GM18511 (cell line): ENCODE measurements around the gene DUSP21.
"Not testable (repeated sequence)": the region's sequence is repeated elsewhere in the genome, so short reads cannot be mapped to it uniquely, and the experiment has no call there.

Experiments
- ATAC-seq: cut with Tn5 transposase; IDR thresholded peaks from one replicate; pipeline ENCODE4 v1.9.1; 2021; ENCODE audit warnings: mild to moderate bottlenecking, moderate library complexity; ENCODE audit not compliant: unreplicated experiment

The DUSP21 gene

GRCh38 chrX:44843753-44844152 lies at the start of gene DUSP21:
Gene DUSP21, plus strand, starts transcription at chrX:44844021. Its CDS starts 112 bp downstream, at chrX:44844133.
- ATAC-seq, result no peak

- ATAC-seq, result no peak
These were observed 47.8 kb upstream of the DUSP21 start for GRCh38 chrX:44795945-44796450.

DNA sequence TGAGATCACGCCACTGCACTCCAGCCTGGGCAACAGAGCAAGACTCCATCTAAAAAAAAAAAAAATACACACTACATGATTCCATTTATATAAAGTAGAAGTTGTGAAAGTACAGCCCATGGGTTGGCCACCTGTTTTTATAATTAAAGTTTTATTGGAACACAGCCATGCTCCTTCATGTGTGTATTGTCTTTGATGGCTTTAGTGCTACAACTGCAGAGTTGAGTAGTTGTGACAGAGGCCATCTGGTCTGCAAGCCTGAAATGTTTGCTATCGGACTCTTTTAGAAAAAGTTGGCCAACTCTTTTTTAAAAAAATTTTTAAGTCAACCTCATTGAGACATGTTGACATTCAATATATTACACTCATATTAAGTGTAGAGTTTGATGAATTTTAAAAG lies 41.2 kb upstream of the DUSP21 start:
- ATAC-seq, result no peak

DNA sequence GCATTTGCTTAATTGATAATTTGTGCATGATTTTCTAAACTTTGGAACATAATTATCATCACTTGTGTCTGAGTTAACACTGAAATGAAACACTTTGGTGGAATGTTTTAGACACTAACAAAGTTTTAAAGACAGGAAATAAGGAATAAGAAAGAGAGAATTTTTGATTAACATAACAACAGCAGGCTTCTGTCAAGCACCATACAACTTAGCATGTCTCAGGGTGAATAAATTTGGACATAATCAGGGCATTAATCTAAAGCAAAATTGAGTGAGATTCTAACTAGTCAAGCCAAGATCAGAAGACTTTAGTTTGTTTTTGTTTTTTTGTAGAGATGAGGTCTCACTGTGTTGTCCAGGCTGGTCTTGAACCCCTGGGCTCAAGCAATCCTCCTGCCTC lies 28.1 kb upstream of the DUSP21 start:
- ATAC-seq, result no peak

DNA sequence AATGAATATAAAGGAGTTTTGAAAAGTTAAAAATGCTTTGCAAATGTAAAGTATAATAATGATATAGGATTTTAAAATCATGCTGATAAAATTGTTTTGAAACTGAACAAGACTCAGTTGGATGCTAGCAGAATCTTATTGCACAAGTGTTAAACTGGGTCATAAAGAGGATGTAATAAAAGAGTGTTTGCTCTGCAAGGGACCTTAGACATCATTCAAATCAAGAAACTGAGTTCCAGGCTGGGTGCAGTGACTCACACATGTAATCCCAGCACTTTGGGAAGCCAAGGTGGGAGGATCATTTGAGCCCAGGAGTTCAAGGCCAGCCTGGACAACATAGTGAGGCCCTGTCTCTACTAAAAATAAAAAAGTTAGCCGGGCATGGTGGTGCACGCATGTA lies 27.5 kb upstream of the DUSP21 start:
- no peak for ATAC-seq

DNA sequence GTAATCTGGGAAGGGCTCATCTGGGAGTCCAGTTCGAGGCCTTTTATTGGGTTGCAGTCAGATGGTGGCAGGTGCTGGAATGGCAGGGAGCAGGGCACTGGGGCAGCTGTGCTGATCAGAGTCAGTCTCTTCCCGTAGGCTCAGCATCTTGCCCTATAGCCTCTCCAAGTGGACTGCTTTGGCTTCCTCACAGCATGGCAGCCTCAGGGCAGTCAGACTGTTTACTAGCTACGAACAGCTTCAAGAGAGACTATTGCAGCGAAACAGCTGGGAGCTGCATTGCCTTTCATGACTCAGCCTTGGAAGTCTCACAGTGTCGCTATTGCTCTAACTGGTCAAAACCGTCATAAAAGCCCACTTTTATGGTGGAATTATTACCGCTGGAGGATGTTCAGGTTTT lies 26.8 kb upstream of the DUSP21 start:
- ATAC-seq, result no peak

GRCh38 chrX:44822601-44823000 lies 21.2 kb upstream of the DUSP21 start:
- no peak for ATAC-seq

DNA sequence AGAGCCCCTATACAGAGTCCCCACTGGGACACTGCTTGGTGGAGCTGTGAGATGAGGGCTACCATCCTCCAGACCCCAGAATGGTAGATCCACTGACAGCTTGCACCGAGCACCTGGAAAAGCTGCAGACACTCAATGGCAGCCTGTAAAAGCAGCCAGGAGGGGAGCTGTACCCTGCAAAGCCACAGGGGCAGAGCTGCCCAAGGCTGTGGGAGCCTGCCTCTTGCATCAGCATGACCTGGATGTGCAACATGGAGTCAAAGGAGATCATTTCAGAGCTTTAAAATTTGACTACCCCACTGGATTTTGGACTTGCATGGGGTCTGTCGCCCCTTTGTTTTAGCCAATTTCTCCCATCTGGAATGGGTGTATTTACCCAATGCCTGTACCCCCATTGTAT lies 20.6 kb upstream of the DUSP21 start:
- not testable (repeated sequence) for ATAC-seq

DNA sequence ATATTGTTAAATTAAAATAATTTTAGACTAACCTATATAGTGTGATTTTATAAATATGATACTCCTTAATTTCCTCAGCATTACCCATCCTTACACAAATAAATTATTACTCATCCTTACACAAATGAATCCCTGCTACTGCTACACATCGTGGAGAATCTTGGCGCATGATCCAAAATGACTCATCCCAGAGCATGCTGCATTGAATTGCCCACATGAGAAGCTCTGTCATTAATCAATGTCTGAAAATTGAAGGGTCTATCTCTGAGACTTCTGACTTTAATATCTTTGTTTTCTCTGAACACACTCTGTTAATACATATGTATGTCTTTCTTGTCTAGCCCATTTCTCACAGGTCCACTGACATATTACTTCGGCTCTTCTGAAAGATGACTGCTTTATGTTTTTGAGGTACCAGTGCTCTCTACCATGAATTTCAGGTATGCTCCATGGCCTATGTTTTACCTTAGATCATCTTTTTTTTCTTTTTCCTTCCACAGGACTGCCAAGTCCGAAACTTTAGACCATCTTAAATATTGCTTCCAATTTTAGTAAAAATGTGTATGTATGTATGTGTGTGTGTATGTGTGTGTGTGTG lies 15.7 kb upstream of the DUSP21 start:
- no peak for ATAC-seq

- no peak for ATAC-seq
These were observed 14.0 kb upstream of the DUSP21 start for GRCh38 chrX:44829832-44830231.

GRCh38 chrX:44842550-44843317 lies 1.1 kb upstream of the DUSP21 start:
- ATAC-seq, result no peak

GRCh38 chrX:44843318-44843702 lies 511 bp upstream of the DUSP21 start:
- ATAC-seq, result no peak

DNA sequence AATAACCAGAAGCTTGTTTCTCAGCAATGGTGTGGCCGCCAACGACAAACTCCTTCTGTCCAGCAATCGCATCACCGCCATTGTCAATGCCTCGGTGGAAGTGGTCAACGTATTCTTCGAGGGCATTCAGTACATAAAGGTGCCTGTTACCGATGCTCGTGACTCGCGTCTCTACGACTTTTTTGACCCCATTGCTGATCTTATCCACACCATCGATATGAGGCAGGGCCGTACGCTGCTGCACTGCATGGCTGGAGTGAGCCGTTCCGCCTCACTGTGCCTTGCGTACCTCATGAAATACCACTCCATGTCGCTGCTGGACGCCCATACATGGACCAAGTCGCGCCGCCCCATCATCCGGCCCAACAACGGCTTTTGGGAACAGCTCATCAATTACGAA lies 383 bp downstream of the DUSP21 start:
- no peak for ATAC-seq

- ATAC-seq, result not testable (repeated sequence)
These were observed 7.1 kb downstream of the DUSP21 start for GRCh38 chrX:44850891-44851290.

DNA sequence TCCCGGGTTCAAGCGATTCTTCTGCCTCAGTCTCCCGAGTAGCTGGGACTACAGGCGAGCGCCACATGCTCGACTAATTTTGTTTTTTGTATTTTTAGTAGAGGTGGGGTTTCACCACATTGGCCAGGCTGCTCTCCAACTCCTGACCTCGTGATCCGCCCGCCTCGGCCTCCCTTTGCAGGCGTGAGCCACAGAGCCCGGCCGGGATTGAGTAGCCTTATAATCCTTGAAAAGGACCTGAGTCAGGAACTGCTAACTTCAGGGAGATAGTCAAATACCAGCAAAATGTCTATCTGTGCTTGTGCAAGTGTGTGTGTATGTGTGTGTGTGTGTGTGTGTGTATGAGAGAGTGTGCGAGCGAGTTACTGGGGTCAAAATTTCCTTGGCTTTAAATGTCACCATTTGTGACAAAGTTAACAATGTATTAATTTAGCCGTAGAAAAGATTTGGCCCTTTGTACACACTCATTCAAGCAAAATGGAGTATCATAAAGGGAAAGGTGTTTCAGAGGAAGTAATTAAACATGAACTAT lies 27.4 kb downstream of the DUSP21 start:
- no peak for ATAC-seq

DNA sequence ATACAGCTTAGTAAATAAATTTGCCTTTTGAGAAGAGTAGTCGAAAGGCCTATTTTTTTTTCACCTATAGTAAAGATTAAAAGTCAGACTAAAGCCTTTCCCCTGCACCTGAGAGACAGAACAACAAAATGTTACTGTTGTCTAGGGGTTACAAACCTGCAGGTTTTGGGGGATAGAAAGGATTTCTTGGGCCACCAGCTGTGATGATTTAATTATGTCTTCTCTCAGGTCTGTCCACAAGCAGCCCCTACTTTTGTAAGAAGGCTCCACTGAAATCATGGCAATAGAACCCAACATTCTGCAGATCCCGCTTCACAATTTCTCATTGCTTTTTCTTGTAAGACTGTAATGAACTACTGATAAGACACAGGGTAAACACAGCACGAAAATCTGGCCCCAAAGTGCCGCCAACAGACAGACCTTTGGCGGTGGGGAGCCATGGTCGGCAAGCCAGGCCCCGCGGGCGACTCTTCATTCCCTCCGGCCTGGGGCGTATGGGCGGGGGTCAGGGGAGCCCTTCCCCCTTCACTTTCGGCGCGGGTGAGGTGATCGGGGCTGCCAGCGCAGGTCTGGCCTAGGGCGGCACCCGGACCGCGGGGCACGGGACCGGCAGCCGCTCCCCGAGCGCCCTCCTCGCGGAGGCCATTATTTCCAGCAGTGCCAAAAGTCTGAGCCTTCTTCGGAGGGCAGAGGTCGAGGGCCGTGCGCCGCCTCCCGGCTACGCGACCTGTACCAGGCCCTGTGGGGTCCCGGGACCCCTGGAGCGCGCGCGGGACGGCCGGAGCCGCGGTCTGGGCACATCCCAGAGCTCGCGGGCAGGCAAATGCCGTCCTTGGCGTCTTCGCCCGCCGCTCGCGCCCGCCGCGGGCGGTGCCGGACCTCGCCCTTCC lies 28.4 kb downstream of the DUSP21 start:
- ATAC-seq, result peak; percentile 30

- ATAC-seq, result peak; percentile 90
These were observed 29.1 kb downstream of the DUSP21 start, which contains the start of gene KDM6A for GRCh38 chrX:44872821-44873414. Gene KDM6A, plus strand, starts transcription at chrX:44873188. Its CDS starts 364 bp downstream, at chrX:44873552.

DNA sequence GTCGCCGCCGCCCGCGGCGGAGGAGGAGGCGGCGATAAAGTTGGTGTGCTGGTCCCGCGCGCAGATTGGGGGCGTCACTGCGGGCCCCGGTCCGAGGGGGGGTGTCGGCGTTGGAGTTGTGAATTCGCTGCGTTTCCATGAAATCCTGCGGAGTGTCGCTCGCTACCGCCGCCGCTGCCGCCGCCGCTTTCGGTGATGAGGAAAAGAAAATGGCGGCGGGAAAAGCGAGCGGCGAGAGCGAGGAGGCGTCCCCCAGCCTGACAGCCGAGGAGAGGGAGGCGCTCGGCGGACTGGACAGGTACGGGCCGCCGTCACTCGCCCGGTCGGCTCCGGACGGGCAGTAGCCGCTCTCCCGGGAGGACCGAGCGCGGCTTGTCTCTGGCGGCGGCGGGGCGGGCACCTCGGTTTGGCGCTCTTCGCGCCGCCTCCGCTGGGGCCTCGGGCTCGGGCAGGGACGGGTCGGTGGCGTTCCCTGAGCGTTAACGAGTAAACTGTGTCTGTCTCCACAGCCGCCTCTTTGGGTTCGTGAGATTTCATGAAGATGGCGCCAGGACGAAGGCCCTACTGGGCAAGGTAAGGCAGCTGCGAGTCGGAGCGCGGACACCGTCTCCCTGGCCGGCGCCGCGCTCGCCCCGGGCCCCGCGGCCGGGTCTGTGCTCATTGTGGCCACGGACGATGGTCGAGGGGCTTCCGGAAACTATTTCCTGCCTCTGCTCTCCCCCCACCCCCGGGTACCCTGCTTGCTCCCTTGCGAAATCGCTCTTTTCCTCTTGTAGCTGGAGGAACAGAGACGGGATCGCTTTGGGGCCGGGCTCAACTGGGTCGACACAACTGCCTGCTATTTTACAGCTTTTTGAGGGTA lies 29.8 kb downstream of the DUSP21 start:
- peak; percentile 11 for ATAC-seq

GRCh38 chrX:44874420-44875184 lies 30.8 kb downstream of the DUSP21 start:
- ATAC-seq, result no peak
